ENCODE results near the gene ABHD13.

Gene ABHD13

GRCh38 chr13:108283110-108283509 lies 64.9 kb downstream of the ABHD13 start:
- peak; percentile 36 for FAIRE-seq
- TF ChIP-seq POLR2A (IDR thresholded peaks at IDR 0.05; ENCODE audit: low read depth, low read length), result no peak
- DNase-seq (ENCODE audit: insufficient read length, low spot score), result no peak
